Activated T-helper 1 cell treated with Interleukin-2 at 50 U/mL for 16 hours (primary cell): ENCODE results near the gene SALL2.
"Not testable (repeated sequence)": the region's sequence is repeated elsewhere in the genome, so short reads cannot be mapped to it uniquely, and the experiment has no call there.

Experiments used
- DNase-seq: peaks from one replicate; pipeline ENCODE4 v3.0.0-alpha.2; 2020; ENCODE audit warnings: low read depth

The SALL2 gene

DNA sequence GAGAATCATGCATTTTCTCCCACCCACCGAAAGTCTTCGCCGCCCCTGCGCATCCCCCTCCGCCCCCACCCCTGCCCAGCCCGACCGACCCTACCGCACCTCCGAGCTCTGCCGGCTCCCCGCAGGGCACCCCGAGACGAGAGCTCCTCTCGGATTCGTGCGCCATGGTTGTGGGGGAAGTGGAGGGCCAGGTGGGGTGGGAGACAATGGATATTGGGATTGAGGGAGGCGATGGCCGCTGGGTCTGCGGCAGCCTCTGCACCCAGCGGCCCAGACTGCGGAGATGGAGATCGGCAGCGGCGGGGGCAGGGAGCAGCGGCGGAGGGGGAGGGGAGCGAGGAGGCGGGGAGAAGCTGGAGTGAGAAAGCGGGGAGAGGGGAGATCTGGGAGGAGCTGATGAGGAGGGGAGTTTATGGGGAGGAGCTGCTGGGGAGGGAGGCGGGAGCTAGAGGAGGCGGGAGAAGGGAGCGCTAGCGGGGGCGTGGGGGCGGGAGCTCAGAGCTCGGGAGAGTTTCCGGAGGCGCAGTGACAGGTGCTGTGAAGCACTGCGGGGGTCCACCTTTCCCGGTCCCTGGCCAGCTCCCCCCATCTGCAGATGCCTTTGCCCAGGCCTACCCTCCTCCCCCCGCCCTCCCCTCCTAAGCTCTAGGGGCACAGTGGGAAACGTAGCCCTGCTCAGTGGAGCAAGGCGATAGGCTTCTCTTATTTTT lies at the start of gene SALL2:
TSS of gene SALL2 (minus strand) at position 385 of the 710 bp plus-strand sequence. CDS start at position 166, 219 bp downstream.
- peak; percentile 46 for DNase-seq

DNA sequence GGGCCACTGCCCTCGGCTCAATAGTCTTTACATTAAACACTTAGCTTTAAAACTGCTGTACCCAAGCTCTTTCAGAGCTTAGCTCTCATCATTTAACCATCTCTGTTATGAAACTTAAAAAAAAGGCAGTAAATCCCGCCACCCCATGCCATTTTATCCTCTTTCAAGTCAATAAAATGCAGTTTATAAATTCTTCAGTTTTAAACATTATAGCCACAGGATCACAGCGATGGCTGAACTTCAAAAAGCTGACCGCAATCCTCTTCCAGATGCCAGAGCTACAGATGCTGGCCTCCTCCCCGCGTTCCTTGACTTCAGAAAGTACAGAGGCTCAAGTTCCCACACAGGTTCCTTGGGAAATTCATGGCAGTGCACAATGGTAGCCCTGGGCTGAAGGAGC lies 49.5 kb upstream of the SALL2 start:
- DNase-seq, result no peak

DNA sequence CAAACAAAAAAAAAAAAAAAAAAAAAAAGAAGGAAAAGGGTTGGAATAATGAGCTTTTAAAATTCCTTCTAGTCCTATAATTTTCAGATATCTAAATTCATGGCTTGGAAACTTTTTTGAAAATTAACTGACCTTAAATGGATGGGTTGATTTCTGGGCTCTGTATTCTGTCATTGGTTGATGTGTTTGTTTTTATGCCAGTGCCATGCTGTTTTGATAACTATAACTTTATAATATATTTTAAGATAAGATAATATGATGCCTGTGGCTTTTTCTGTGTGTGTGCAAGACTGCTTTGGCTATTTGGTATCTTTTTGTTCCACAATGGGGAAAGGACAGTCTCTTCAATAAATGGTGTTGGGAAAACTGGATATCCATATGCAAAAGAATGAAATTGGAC lies 46.5 kb upstream of the SALL2 start:
- DNase-seq, result no peak

DNA sequence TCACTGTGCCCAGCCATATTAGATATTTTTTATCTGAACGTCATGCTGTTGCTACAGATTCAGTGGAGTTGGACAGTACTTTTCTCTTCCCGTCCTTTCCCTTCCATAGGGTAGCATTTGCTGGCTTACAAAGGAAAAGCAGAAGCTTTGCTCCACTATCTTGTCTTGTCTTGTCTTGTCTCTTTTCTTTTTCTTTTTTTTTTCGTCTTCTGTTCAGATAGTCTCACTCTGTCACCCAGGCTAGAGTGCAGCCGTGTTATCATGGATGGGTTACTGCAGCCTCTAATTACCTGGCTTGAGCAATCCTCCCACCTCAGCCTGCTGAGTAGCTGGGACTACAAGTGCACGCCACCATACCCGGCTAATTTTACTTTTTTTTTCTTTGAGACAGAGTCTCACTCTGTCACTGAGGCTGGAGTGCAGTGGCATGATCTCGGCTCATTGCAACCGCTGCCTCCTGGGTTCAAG lies 32.6 kb upstream of the SALL2 start:
- no peak for DNase-seq

DNA sequence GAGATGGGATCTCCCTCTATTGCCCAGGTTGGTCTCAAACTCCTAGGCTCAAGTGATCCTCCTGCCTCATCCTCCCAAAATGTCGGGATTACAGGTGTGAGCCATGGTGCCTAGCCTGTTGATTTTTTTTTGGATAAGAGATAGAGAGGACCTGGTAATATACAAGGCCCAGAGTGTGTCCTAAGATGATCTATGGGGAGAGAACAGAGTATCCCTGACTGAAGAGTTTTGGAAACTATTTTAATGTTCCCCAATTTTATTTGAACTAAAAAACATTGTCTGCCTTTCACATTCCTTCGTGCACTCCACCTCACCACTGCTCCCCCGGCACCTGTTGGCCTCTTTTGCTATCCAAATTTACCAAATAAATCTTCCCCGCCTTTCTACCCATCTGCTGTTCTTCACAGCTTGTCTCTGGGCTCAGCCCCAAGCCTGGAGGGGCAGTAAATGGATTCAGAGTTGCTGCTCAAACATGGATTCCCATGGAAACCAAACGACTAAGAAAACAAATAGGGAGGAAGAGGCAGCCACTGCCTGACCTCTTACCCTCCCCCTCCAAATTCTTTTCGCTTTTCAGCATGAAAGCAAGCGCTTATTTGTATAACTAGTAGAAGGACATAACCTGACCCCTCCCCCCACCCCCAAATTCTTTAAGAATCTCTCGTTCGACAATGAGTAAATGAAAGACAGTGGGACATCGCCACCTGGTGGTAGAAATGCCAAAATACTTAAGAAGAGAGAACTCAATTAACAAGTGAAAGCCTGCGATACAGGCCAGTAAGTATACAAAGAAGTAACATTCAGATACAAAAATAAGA lies 31.1 kb upstream of the SALL2 start:
- peak; percentile 39 for DNase-seq

DNA sequence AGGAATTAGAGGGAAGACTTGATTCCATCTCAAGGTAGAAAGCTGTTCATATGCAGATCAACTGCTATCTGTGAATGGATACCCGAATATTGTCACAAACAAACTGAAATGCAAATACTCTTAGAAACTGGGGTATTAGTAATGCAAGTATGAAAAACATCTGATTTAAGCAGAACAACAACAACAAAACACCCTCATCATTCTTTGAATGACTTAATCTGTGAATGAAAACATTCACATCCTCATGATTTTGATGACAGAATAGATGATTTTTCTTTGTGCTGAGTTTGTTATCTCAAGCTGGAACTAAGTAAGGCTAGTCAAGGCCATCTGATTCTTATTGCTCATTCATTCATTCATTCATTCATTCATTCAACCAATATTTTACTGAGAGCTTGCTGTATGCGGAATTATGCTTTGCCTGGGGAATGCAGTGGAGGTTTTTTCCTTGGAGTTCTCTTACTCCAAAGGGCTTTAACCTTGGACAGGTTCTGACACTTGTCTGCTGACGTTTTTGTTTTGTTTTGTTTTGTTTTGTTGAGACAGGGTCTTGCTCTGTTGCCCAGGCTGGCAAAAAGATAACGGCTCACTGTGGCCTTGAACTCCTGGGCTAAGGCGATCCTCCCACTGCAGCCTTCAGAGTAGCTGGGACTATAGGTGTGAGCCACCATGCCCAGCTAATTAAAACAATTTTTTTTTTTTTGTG lies 30.4 kb upstream of the SALL2 start:
- DNase-seq, result no peak

DNA sequence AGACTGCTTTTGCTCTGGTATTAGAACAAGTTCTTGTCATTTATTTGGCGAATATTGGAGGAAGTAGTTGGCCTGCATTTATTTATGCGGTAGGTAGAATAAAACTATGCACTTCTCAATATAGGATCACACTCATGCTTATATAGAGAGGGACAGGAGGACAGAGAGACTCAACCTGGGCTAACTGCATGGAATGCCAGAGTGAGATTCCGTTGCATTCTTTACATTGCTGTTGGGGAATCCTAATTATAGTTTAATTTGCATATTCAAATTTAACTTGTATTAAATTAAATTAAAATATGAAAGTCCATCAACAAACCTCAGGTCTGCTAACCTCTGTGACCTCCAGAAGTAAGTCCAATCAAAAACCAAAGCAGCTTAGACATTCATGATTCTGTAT lies 27.1 kb upstream of the SALL2 start:
- no peak for DNase-seq

DNA sequence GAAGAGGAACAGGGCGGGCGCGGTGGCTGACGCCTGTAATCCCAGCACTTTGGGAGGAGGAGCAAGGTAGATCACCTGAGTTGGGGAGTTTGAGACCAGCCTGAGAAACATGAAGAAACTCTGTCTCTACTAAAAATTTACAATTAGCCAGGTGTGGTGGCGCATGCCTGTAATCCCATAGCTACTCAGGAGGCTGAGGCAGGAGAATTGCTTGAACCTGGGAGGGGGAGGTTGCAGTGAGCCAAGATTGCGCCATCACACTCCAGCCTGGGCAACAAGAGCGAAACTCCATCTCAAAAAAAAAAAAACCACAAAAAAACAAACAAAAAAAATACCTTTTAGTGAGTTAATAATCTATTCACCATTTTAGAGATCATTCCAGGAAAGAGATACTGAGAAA lies 18.4 kb upstream of the SALL2 start:
- not testable (repeated sequence) for DNase-seq

DNA sequence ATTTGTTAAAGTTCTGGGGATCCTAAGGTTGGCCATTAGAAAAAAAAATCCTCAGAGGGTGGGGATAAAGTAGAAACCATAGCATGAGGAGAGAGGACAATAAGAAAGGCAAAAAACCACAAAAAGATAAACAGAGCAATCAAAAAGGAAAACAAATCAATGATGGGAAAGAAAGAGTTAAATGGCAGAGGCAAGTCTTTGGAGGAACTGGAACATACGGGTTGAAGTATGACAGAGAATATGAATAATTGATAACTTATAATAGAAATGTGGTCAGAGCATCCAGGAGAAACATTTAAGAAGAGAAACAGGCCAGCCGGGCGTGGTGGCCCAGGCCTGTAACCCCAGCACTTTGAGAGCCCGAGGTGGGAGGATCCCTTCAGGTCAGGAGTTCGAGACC lies 17.8 kb upstream of the SALL2 start:
- DNase-seq, result no peak

DNA sequence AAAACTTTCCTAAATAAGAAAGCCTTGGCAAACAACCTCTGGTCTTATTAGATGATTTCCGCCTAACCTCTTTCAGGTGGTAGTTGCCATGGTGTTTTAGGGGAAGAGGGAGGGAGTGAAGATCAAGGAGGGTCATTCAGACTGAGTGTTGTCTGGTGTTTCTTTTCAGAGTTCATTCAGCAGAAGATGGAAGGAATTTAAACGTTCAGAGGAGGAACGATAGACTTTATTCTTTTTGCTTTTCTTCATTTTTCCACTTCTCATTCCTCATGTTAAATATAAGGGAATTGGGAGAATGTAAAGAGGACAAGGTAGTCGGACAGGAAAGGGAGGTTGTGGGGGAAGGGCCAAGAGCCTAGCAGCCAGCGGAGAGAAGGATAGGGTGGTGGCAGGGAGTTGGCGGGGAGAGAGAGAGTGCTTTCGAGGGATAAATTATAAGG lies 17.4 kb upstream of the SALL2 start:
- no peak for DNase-seq

DNA sequence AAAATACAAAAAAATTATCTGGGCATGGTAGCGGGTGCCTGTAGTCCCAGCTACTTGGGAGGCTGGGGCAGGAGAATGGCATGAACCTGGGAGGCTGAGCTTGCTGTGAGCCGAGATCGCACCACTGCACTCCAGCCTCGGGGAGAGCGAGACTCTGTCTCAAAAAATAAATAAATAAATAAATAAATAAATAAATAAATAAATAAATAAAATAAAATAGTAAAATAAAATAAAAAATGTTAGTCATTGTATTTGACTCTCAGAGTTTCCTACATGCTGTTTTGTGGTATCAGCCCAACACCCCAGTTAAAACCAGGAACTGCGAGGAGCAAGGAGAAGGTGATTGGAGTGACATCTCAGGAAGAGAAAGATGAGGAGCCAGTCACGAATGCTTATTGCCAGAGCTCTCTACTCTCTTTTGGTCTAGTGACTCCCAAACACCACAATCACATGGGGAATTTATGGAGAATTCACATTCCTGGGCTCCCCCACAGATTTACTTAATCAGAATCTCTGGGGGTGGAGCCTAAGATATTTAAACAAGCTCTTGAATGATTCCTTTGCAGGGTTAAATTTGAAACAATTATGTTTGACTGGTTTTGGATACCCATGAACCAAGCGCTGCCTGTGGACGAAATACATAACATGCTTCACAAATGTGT lies 15.4 kb upstream of the SALL2 start:
- no peak for DNase-seq

DNA sequence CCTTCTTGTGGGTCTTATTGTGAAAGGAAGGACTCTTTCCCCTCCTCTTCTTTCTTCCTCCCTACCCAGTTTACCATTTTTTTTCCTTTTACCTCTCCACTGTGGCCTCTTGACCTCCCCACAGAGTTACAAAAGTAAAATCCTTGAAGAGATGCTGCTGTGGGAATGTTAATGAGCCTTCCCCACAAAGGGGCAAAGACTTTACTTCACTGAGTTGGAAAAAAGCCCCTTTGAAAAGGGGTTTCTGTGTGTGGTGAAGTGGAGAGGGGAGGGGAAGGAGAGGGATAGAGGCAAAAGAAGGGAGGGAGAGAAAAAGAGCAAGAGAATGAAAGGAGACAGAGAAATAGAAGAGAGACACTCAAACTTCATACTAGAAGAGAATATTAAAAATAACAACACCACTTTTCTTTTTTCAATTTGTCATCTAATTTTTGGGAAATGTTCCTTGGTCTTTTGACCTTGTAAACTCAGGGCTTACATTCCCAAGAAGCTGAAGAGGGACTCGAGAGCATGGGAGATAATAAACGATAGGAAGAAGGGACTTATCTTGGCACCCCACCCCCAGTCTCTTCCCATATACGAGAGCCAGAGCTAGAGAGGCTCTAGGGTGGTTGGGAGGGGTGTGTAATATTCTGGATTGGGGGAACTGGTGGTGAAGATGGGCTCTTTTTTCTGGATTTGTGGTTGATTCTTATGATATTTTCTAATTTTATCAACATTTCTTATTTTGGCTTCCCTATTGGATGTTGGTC lies 13.2 kb upstream of the SALL2 start:
- no peak for DNase-seq

DNA sequence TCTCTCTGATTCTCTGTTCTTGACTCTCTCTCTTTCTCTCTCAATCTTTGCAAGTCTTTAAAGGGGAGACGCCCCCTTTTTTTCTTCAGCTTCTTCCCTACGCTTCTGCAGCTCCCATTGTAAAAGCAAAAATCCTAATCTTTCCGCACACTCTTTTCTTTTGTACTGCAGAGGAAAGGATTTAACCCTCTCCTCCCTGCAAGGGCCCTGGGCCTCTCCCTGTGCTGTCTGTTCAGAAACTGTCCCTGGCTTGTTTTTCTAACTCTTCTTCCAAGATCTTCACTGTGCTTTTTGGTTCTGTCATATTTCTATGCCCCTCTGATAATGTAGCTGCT lies 10.9 kb upstream of the SALL2 start:
- DNase-seq, result no peak

DNA sequence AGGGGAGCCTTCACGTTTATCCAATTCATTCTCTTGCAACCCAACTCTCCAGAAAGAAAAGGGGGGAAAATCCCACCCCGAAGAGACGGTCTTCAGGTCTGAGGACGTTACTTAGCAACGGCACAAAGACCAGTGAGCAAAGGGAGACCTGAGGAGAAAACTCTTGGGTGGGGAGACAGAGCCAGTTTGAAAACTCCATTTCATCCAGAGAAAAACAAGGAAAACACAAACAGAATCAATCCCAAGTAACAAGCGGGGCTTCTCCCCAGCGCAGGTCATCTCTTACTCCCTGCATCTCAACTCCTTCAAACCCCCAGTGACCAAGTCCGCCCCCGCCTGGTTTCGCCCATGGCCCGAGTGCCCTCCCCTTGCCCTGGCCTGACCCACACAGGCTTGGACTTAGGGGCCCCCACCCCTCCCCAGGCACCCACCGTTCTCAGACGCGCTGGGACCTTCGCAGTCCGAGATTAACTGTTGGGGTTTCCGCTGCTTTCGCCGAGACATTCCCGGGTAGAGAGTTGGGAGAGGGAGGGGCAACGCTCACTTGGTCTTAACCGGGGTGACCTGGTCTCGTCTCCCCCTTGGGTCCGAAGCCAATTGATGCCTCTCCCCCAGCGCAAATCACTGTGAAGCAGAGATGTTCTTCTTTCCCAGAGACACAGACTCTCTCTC lies 10.4 kb upstream of the SALL2 start:
- no peak for DNase-seq

DNA sequence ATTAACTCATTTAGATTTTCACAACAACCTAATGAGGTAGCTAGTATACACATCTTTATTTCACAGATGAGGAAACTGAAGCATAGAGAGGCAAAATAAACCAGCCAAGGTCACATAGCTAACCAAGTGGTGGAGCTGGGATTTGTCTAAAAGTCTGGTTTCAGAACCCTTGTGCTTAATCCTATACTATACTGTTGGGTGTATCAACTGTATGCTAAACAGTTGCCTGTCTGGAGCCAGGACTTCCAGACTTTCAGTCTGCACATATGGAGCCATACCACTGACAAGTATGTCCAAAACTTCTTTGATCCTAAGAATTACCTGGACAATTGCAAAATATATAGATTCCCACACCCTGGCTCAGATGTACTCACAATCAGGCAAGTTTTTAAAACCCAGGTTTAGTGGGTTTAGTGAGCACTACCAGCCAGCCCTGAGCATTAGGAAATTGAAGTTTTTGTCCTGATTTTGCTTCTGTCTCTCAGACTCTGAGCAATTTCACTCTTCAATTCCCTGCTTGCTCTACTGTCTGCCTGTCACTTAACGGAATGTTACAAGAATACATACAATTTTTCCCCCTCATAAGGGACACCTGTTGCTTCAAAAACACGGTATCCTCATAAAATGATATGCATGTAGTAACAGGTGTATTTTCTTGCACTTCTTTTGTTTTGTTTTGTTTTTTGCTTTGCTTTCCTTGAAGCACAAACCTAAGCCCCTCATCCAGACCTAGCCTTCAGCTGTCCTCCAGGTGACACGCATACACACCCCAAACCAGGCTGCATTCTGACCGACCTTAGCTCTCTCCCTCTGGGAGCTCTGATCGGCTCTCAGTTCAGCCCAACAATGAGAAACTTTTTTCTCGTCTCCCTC lies 9.6 kb upstream of the SALL2 start:
- DNase-seq, result no peak

DNA sequence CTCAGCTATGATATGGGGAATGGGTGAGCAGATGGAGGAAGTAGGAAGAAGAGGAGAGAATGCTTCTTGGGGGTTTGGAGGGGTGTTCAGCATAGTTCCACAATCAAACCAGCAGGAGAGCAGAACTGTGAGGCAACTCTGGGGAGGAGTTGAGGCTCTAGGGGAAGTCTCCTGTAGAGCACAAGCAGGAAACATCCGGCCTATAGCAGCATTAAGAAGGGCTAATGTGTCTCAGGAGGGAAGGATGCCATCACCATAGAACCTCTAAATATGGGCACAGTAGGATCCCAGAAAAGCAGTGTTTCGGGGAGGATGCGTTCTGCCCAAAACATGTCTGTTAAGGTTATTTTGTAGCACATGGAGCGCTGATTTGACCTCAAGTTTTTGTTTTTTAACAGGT lies 8.4 kb upstream of the SALL2 start:
- DNase-seq, result no peak

DNA sequence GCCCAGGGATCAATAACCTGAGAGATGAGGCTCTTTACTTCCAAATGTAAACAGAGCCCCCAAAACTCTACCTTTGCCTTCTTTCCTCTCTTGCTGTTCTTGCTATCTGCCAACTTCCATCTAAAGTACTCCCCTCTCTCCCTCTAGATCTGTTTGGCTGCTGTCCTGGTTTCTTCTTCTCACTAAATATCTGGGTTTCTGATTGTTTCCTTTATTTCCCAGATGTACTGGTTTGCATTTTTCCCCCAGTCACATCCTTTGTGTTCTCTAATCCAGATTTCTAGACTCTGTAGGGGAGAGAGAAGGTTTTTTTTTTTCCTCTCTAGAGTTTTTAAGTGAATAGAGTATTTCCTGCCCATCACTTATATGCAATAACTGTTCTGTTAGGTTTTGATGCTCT lies 7.1 kb upstream of the SALL2 start:
- DNase-seq, result no peak

DNA sequence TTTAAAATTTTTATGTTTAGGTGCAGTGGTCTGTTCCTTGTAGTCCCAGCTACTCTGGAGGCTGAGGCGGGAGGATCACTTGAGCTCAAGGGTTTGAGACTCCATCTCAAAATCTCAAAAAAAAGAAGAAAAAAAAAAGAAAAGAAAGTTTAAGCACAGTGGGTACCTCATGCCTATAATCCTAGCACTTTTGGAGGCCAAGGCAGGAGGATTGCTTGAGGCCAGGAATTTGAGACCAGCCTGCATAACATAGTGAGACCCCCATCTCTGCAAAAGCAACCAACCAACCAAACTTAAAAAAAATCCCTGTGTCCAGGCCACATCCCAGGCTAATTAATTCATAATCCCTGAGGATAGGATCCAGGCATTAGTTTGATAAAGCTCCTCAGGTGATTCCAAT lies 3.4 kb upstream of the SALL2 start:
- no peak for DNase-seq

DNA sequence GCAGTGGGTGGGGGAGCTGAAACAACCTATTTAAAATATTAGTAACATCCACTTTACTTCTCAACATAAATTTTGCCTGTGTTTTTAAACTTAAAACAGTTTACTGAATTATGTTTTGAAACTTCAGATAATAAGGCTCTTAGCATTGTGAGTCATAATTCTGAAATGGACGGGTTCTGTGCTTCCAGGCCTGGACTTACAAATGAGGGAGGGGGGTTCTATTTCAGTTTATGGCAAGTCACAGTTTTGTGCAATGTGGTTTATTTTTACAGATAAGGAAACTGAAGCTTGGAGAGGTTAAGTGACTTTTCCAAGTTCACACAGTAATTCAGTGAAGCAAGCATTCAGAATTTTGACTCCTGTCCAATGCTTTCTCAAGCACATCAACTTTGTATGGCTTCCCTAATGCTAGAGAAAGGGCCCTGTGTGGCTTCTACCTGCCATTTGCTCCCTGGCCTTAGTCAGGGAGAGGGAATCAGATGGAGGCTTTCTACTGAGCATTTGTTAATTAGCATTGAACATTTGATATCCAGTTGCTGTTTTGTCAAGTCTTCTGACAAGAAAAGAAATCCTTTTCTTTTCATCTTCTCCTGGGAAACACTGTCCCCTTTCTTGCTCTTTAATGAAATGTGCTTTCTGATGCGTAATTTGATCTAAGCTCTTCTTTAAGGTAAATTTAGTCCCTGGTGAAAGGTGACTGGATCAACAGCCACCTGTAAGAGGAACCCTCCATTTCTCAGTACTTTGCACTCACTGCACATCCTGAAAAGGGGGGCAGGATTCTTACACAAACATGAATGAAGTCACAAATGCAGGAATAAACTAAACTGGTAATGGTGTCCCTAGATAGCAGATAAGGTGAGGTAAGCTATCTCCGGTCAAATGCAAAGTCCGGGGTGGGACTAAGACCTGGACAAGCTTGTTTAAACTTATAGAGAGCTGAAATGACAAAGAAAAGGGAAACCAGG lies 2.5 kb upstream of the SALL2 start:
- no peak for DNase-seq
